GM12878 (cell line): Measurements from ENCODE around the gene LIPK.

Source experiments
- FOXK2 ChIP-seq: fragments of 450-650 bp; IDR thresholded peaks from 2 replicates; pipeline ENCODE4 v1.6.1; 2017; ENCODE audit warnings: mild to moderate bottlenecking, moderate library complexity
- KDM1A ChIP-seq: fragments of 200-600 bp; sonication (generic); IDR thresholded peaks from 2 replicates; pipeline ENCODE4 v1.6.1; 2016; ENCODE audit warnings: borderline replicate concordance
- NRF1 ChIP-seq: conservative IDR thresholded peaks from 2 replicates; pipeline ENCODE4 v1.6.1; 2011; ENCODE audit warnings: mild to moderate bottlenecking, low read depth, low read length, improper control_type of control experiment
- ZZZ3 ChIP-seq: IDR thresholded peaks from 2 replicates; pipeline ENCODE4 v1.6.1; 2011; ENCODE audit warnings: low read depth; ENCODE audit not compliant: control insufficient read depth, insufficient read length

- no peak for TF ChIP-seq NRF1
- TF ChIP-seq ZZZ3, result no peak
- no peak for TF ChIP-seq KDM1A
- TF ChIP-seq FOXK2, result no peak
Observed at GRCh38 chr10:88715517-88715916, 9.5 kb downstream of the LIPK start.
